ENCODE results near the gene TUBB3.

- TF ChIP-seq, protein P1, sequence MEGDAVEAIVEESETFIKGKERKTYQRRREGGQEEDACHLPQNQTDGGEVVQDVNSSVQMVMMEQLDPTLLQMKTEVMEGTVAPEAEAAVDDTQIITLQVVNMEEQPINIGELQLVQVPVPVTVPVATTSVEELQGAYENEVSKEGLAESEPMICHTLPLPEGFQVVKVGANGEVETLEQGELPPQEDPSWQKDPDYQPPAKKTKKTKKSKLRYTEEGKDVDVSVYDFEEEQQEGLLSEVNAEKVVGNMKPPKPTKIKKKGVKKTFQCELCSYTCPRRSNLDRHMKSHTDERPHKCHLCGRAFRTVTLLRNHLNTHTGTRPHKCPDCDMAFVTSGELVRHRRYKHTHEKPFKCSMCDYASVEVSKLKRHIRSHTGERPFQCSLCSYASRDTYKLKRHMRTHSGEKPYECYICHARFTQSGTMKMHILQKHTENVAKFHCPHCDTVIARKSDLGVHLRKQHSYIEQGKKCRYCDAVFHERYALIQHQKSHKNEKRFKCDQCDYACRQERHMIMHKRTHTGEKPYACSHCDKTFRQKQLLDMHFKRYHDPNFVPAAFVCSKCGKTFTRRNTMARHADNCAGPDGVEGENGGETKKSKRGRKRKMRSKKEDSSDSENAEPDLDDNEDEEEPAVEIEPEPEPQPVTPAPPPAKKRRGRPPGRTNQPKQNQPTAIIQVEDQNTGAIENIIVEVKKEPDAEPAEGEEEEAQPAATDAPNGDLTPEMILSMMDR (conservative IDR thresholded peaks at IDR 0.05; ENCODE audit: low read depth, low read length) = no peak
- TF ChIP-seq CEBPB (IDR thresholded peaks at IDR 0.05; ENCODE audit: low read depth, low read length) = no peak
- TF ChIP-seq POLR2A (IDR thresholded peaks at IDR 0.05; ENCODE audit: low read depth, low read length) = no peak
- TF ChIP-seq RCOR1 (IDR thresholded peaks at IDR 0.05; ENCODE audit: insufficient replicate concordance, low read length) = no peak
- peak; percentile 67 for TF ChIP-seq USF2 (IDR thresholded peaks at IDR 0.05; ENCODE audit: low read depth, low read length)
- peak; percentile 97 for TF ChIP-seq BHLHE40 (IDR thresholded peaks at IDR 0.05; ENCODE audit: low read depth, low read length)
- no peak for TF ChIP-seq CHD1 (IDR thresholded peaks at IDR 0.05; ENCODE audit: low read depth, low read length)
- 0 out of 2 replicates have a peak, but pooled peaks have one; percentile 19 for TF ChIP-seq MAZ (IDR thresholded peaks at IDR 0.05; ENCODE audit: borderline replicate concordance, low read depth, low read length)
- peak; percentile 76 for TF ChIP-seq MXI1 (IDR thresholded peaks at IDR 0.05; ENCODE audit: borderline replicate concordance, low read depth, low read length)
- TF ChIP-seq SMC3 (IDR thresholded peaks at IDR 0.05; ENCODE audit: low read depth, low read length) = no peak
- TF ChIP-seq RAD21 (IDR thresholded peaks at IDR 0.05; ENCODE audit: low read length) = no peak
Observed at GRCh38 chr16:89917773-89918452, 5.2 kb upstream of the TUBB3 start.

Measured in IMR-90 (cell line).